ENCODE data around the gene AHDC1. TPM values are rescaled to one million over a fixed set of nuclear protein-coding genes. Genes with fewer than 3 reads are reported as not detected.

AHDC1 gene
- polyA plus RNA-seq (2012; ENCODE audit: insufficient read depth, insufficient read length, low read depth): 49.9 TPM

- Histone ChIP-seq H3K4me3 (ENCODE audit: low read depth, low read length) (peak within 1 kb of the TSS; percentile 71), H3K4me1 (peaks cover 14% of the 10 kb centered on the region), H3K27me3 (no peaks in the 10 kb centered on the region), H3K36me3 (no peaks in the 10 kb centered on the region), H3K9me3 (no peaks in the 10 kb centered on the region)
- peak; percentile 92 for DNase-seq
- TF ChIP-seq CTCF (IDR thresholded peaks at IDR 0.05; ENCODE audit: low read depth, low read length): no peak
These were observed at the start of gene AHDC1 for GRCh38 chr1:27603681-27604578. TSS of gene AHDC1 (minus strand) at chr1:27604144. CDS start at chr1:27552115, 52,029 bp downstream.

GRCh38 chr1:27652111-27652864 is 48.3 kb upstream of the AHDC1 start:
- H3K4me1 ChIP-seq: peaks cover 6% of the 10 kb centered on the region
- no peaks in the 10 kb centered on the region for H3K36me3 ChIP-seq
- no peaks in the 10 kb centered on the region for H3K27me3 ChIP-seq
- TF ChIP-seq CTCF (IDR thresholded peaks at IDR 0.05; ENCODE audit: low read depth, low read length): no peak
- H3K4me3 ChIP-seq (ENCODE audit: low read depth, low read length): no peak overlapping the region
- H3K9me3 ChIP-seq: no peaks in the 10 kb centered on the region
- no peak for DNase-seq

GRCh38 chr1:27650539-27651175 is 46.7 kb upstream of the AHDC1 start:
- H3K27me3 ChIP-seq: no peaks in the 10 kb centered on the region
- H3K9me3 ChIP-seq: no peaks in the 10 kb centered on the region
- no peaks in the 10 kb centered on the region for H3K36me3 ChIP-seq
- peaks cover 6% of the 10 kb centered on the region for H3K4me1 ChIP-seq
- H3K4me3 ChIP-seq (ENCODE audit: low read depth, low read length): no peak overlapping the region
- TF ChIP-seq CTCF (IDR thresholded peaks at IDR 0.05; ENCODE audit: low read depth, low read length): no peak
- no peak for DNase-seq

- Histone ChIP-seq H3K4me1 (peaks cover 3% of the 10 kb centered on the region; the same call in 1 of the 2 replicates), H3K4me3 (ENCODE audit: low read depth, low read length) (no peak overlapping the region), H3K36me3 (no peaks in the 10 kb centered on the region), H3K27me3 (no peaks in the 10 kb centered on the region), H3K9me3 (no peaks in the 10 kb centered on the region)
- no peak for TF ChIP-seq CTCF (IDR thresholded peaks at IDR 0.05; ENCODE audit: low read depth, low read length)
- no peak for DNase-seq
These were observed 46.2 kb upstream of the AHDC1 start for GRCh38 chr1:27650171-27650538.

- no peak for TF ChIP-seq CTCF (IDR thresholded peaks at IDR 0.05; ENCODE audit: low read depth, low read length)
- H3K27me3 ChIP-seq: no peaks in the 10 kb centered on the region
- no peaks in the 10 kb centered on the region for H3K9me3 ChIP-seq
- DNase-seq: no peak
- H3K4me1 ChIP-seq: no peaks in the 10 kb centered on the region
- no peaks in the 10 kb centered on the region for H3K36me3 ChIP-seq
- H3K4me3 ChIP-seq (ENCODE audit: low read depth, low read length): no peak overlapping the region
These were observed 45.3 kb upstream of the AHDC1 start for GRCh38 chr1:27649306-27649635.

Measured in BE2C (cell line).